Keratinocyte (primary cell): ENCODE measurements around the gene CAPN15. TPM values are rescaled to one million over a fixed set of nuclear protein-coding genes. Genes with fewer than 3 reads are reported as not detected.

Experiments used
- DNase-seq: peaks from one replicate; pipeline ENCODE4 v3.0.0-alpha.2; 2011; ENCODE audit warnings: low read depth, missing footprints, low spot score
- FAIRE-seq: peaks from 2 replicates; lab custom pipeline; 2011; peaks lifted over from hg19 to GRCh38; lab: Jason Lieb, UNC
- H2AFZ ChIP-seq: 2 replicates; pipeline ENCODE4 v1.6.0; 2012; ENCODE audit warnings: low read length, control low read depth, inconsistent platforms; ENCODE audit not compliant: control insufficient read depth
- H3K27ac ChIP-seq: 2 replicates; pipeline ENCODE4 v1.5.1; 2011; ENCODE audit warnings: low read length; ENCODE audit not compliant: control insufficient read depth, insufficient read depth
- H3K27me3 ChIP-seq: 3 replicates; pipeline ENCODE4 v1.6.0; 2011; ENCODE audit warnings: low read length; ENCODE audit not compliant: control insufficient read depth, insufficient read depth; ENCODE audit errors: extremely low read depth
- H3K36me3 ChIP-seq, 2 experiments: 2 replicates in 1 of 2; 3 replicates in 1 of 2; pipeline ENCODE4 v1.5.1; 2011; ENCODE audit warnings: low read length in 2 of 2, mild to moderate bottlenecking in 1 of 2; ENCODE audit not compliant: control insufficient read depth in 2 of 2, insufficient read depth in 2 of 2; ENCODE audit errors: extremely low read depth in 1 of 2
- H3K4me1 ChIP-seq: 3 replicates; pipeline ENCODE4 v1.5.1; 2011; ENCODE audit warnings: low read length; ENCODE audit not compliant: control insufficient read depth, insufficient read depth; ENCODE audit errors: extremely low read depth
- H3K4me2 ChIP-seq: 3 replicates; pipeline ENCODE4 v1.6.0; 2011; ENCODE audit warnings: low read depth, low read length; ENCODE audit not compliant: control insufficient read depth, insufficient read depth; ENCODE audit errors: extremely low read depth
- H3K4me3 ChIP-seq, 3 experiments: fragments of 200-600 bp in 1 of 3; sonication (generic) in 1 of 3; 2 replicates in 2 of 3; 3 replicates in 1 of 3; pipeline ENCODE4 v1.5.1; 2011 to 2016; ENCODE audit warnings: low read length in 3 of 3, mild to moderate bottlenecking in 3 of 3, control low read depth in 2 of 3, inconsistent platforms in 1 of 3, low read depth in 1 of 3, mixed read lengths in 1 of 3, mixed run types in 1 of 3, moderate library complexity in 1 of 3; ENCODE audit not compliant: control insufficient read depth in 2 of 3, insufficient read depth in 2 of 3; ENCODE audit errors: extremely low read depth in 1 of 3
- H3K79me2 ChIP-seq: 2 replicates; pipeline ENCODE4 v1.6.0; 2012; ENCODE audit warnings: low read length; ENCODE audit not compliant: control insufficient read depth, insufficient read depth
- H3K9ac ChIP-seq: 3 replicates; pipeline ENCODE4 v1.6.0; 2011; ENCODE audit warnings: low read length; ENCODE audit not compliant: control insufficient read depth, insufficient read depth; ENCODE audit errors: extremely low read depth
- H3K9me1 ChIP-seq: 3 replicates; pipeline ENCODE4 v1.6.0; 2011; ENCODE audit warnings: low read length; ENCODE audit not compliant: control insufficient read depth, insufficient read depth; ENCODE audit errors: extremely low read depth
- H3K9me3 ChIP-seq: 2 replicates; pipeline ENCODE4 v1.5.1; 2012; ENCODE audit warnings: low read depth, low read length; ENCODE audit not compliant: control insufficient read depth
- H4K20me1 ChIP-seq: 3 replicates; pipeline ENCODE4 v1.6.0; 2011; ENCODE audit warnings: low read length; ENCODE audit not compliant: control insufficient read depth, insufficient read depth; ENCODE audit errors: extremely low read depth
- EZH2 ChIP-seq: IDR thresholded peaks from one replicate; pipeline ENCODE4 v1.6.1; 2012; ENCODE audit warnings: inconsistent platforms, mild to moderate bottlenecking, low read length, moderate library complexity
- dilution Hi-C: fragments of 300-500 bp; cut with MboI; formaldehyde crosslinking; loops from one replicate; pipeline ENCODE4 v1.7.0; 2020; ENCODE audit warnings: low sequenced_read_pairs; ENCODE audit not compliant: extremely low pct_ligation_motif_present
- polyA plus RNA-seq, 5 experiments: library from polyadenylated mRNA; depleted of rRNA in 3 of 5; stranded (reverse) in 3 of 5; stranded (forward) in 1 of 5; unstranded in 1 of 5; fragments of >200 nt; gene quantifications; 1 replicate in 1 of 5; 2 replicates in 3 of 5; 3 replicates in 1 of 5; pipeline versions ENCODE4 v1.2.1 to v1.2.3, GENCODE V29; 2011 to 2012; ENCODE audit warnings: missing spikeins in 2 of 5, low read depth in 1 of 5, low replicate concordance in 1 of 5
- TF ChIP-seq, protein P1 (sequence below), 3 experiments: IDR thresholded peaks in 1 of 3; conservative IDR thresholded peaks in 1 of 3; optimal IDR thresholded peaks in 1 of 3; 2 replicates in 2 of 3; 3 replicates in 1 of 3; pipeline versions ENCODE3 to v1.5.1; 2011; ENCODE audit warnings: low read length in 3 of 3, mild to moderate bottlenecking in 3 of 3, moderate library complexity in 2 of 3, control low read depth in 1 of 3, inconsistent platforms in 1 of 3; ENCODE audit not compliant: insufficient read depth in 2 of 3; ENCODE audit errors: extremely low read depth in 1 of 3

The CAPN15 gene
- polyA plus RNA-seq, 1 donor (not counting 4 experiments of a cell fraction or from before 2014, with no cell fraction given), result 7.9 TPM

DNA sequence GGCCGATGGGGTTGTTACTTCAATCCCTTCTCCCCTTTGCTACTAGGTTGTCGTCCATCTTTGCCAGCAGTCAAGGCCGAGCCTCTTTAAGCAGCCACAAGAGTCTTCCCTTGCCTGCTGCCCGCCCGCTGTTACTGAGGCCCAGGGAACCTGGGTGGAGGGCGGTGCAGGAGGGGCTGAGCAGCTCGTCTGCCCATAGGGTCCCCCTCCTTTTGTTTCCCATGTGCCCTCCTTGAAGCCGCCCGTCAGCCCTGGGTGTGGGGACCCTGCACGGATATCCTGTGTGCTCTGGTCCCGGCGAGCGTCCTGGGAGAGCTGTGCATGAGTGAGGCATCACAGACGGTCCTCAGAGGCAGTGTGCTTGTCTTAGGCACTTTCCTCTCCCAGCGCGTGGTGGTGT is 37.9 kb upstream of the CAPN15 start:
- FAIRE-seq, result no peak
- Histone ChIP-seq H3K9me1 (peaks cover 2% of the 10 kb centered on the region), H3K27me3 (no peaks in the 10 kb centered on the region), H3K79me2 (no peaks in the 10 kb centered on the region), H2AFZ (no peak overlapping the region), H3K9ac (no peak overlapping the region), H3K4me1 (no peaks in the 10 kb centered on the region), H3K4me3 (no peak overlapping the region), H3K36me3 (peaks cover 4 to 18% of the 10 kb centered on the region in 2 experiments), H3K9me3 (no peaks in the 10 kb centered on the region), H3K27ac (no peak overlapping the region), H3K4me2 (no peak overlapping the region), H4K20me1 (no peaks in the 10 kb centered on the region)
- no peak for DNase-seq
- no peak for TF ChIP-seq EZH2
- TF ChIP-seq, protein P1, sequence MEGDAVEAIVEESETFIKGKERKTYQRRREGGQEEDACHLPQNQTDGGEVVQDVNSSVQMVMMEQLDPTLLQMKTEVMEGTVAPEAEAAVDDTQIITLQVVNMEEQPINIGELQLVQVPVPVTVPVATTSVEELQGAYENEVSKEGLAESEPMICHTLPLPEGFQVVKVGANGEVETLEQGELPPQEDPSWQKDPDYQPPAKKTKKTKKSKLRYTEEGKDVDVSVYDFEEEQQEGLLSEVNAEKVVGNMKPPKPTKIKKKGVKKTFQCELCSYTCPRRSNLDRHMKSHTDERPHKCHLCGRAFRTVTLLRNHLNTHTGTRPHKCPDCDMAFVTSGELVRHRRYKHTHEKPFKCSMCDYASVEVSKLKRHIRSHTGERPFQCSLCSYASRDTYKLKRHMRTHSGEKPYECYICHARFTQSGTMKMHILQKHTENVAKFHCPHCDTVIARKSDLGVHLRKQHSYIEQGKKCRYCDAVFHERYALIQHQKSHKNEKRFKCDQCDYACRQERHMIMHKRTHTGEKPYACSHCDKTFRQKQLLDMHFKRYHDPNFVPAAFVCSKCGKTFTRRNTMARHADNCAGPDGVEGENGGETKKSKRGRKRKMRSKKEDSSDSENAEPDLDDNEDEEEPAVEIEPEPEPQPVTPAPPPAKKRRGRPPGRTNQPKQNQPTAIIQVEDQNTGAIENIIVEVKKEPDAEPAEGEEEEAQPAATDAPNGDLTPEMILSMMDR (optimal IDR thresholded peaks at IDR 0.05 in 1 of 3, IDR thresholded peaks at IDR 0.05 in 1 of 3, conservative IDR thresholded peaks at IDR 0.05 in 1 of 3; ENCODE audit: extremely low read depth in 1 of 3, insufficient read depth in 2 of 3, low read length in 3 of 3), result no peak
- dilution Hi-C loops, result no loop called here

DNA sequence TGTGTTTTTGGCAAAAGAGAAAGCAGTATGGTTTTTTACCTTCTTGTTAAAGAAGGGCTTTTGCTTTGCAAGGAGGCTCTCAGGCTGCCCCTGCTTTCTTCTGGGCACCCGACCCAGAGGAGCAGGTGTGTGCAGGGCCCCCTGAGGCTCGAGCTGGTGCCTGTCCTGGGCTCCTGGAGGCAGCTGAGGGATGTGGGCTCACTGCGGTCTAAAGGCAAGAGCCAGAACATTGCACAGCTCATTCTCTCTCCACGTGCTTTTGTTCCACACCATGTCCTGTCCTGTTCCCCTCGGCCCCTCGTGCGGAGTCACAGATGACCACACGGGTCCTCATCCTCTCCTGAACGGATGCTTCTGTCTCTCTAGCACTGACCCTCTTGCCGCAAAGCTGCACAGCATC is 36.7 kb upstream of the CAPN15 start:
- Histone ChIP-seq H3K36me3 (peaks cover 4 to 17% of the 10 kb centered on the region in 2 experiments), H3K4me1 (no peaks in the 10 kb centered on the region), H2AFZ (no peak overlapping the region), H3K4me2 (no peak overlapping the region), H3K9me1 (peaks cover 2% of the 10 kb centered on the region), H4K20me1 (no peaks in the 10 kb centered on the region), H3K4me3 (no peak overlapping the region), H3K27me3 (no peaks in the 10 kb centered on the region), H3K9me3 (no peaks in the 10 kb centered on the region), H3K79me2 (no peaks in the 10 kb centered on the region), H3K9ac (no peak overlapping the region), H3K27ac (no peak overlapping the region)
- TF ChIP-seq, protein P1 (optimal IDR thresholded peaks at IDR 0.05 in 1 of 3, IDR thresholded peaks at IDR 0.05 in 1 of 3, conservative IDR thresholded peaks at IDR 0.05 in 1 of 3; ENCODE audit: extremely low read depth in 1 of 3, insufficient read depth in 2 of 3, low read length in 3 of 3), result no peak
- no peak for TF ChIP-seq EZH2
- FAIRE-seq, result no peak
- dilution Hi-C loops, result no loop called here
- no peak for DNase-seq
